ENCODE data around the gene MRPL28.
"Not testable (repeated sequence)": the region's sequence is repeated elsewhere in the genome, so short reads cannot be mapped to it uniquely, and the experiment has no call there.

DNA sequence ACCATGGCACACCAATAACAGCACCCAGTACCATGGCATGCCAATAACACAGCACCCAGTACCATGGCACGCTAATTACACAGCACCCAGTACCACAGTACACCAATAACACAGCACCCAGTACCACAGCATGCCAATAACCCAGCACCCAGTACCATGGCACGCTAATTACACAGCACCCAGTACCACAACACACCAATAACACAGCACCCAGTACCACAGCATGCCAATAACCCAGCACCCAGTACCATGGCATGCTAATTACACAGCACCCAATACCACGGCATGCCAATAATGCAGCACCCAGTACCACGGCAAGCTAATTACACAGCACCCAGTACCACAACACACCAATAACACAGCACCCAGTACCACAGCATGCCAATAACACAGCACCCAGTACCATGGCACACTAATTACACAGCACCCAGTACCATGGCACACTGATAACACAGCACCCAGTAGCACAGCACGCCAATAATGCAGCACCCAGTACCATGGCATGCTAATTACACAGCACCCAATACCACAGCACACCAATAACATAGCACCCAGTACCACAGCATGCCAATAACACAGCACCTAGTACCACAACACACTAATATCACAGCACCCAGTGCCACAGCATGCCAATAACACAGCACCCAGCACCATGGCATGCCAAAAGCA is 36.0 kb downstream of the MRPL28 start:
- TF ChIP-seq, protein P1, sequence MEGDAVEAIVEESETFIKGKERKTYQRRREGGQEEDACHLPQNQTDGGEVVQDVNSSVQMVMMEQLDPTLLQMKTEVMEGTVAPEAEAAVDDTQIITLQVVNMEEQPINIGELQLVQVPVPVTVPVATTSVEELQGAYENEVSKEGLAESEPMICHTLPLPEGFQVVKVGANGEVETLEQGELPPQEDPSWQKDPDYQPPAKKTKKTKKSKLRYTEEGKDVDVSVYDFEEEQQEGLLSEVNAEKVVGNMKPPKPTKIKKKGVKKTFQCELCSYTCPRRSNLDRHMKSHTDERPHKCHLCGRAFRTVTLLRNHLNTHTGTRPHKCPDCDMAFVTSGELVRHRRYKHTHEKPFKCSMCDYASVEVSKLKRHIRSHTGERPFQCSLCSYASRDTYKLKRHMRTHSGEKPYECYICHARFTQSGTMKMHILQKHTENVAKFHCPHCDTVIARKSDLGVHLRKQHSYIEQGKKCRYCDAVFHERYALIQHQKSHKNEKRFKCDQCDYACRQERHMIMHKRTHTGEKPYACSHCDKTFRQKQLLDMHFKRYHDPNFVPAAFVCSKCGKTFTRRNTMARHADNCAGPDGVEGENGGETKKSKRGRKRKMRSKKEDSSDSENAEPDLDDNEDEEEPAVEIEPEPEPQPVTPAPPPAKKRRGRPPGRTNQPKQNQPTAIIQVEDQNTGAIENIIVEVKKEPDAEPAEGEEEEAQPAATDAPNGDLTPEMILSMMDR (IDR thresholded peaks at IDR 0.05; ENCODE audit: insufficient read depth, low read length, poor library complexity, severe bottlenecking), result not testable (repeated sequence)
- TF ChIP-seq EZH2phosphoT487 (conservative IDR thresholded peaks at IDR 0.05; ENCODE audit: low read length), result not testable (repeated sequence)
